Choroid plexus epithelial cell (primary cell): ENCODE data around the gene NKX2-3.

Source experiments
- DNase-seq: peaks from one replicate; pipeline ENCODE4 v3.0.0-alpha.2; 2010; ENCODE audit warnings: low read depth
- H3K4me3 ChIP-seq: 2 replicates; pipeline ENCODE4 v1.5.1; 2011; ENCODE audit warnings: low read depth, mild to moderate bottlenecking, control low read depth, low read length, moderate library complexity
- TF ChIP-seq, protein P1 (sequence below): conservative IDR thresholded peaks from 2 replicates; pipeline ENCODE4 v1.5.1; 2011; ENCODE audit warnings: low read depth, mild to moderate bottlenecking, control low read depth, inconsistent platforms, low read length, moderate library complexity

Gene NKX2-3

DNA sequence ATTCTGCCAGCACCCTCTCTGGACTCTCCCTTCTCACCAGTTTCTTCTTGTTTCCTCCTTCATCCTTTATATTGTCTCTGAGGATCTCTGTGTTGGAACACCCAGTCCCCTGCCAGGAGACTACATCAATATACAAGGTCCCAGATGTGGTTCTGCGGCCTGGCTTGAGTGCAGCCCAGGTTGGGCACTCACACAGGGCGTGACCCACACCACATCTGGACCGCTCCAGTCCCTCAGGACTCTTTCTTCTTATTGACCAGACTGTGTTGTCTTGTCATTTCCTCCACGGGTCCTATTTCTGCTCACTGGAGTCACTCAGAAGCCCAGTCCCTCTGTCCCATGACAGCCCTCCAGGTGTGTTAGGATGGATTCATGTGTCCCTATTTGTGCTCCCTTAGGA is 26.0 kb downstream of the NKX2-3 start:
- H3K4me3 ChIP-seq: no peak overlapping the region
- no peak for DNase-seq
- TF ChIP-seq, protein P1, sequence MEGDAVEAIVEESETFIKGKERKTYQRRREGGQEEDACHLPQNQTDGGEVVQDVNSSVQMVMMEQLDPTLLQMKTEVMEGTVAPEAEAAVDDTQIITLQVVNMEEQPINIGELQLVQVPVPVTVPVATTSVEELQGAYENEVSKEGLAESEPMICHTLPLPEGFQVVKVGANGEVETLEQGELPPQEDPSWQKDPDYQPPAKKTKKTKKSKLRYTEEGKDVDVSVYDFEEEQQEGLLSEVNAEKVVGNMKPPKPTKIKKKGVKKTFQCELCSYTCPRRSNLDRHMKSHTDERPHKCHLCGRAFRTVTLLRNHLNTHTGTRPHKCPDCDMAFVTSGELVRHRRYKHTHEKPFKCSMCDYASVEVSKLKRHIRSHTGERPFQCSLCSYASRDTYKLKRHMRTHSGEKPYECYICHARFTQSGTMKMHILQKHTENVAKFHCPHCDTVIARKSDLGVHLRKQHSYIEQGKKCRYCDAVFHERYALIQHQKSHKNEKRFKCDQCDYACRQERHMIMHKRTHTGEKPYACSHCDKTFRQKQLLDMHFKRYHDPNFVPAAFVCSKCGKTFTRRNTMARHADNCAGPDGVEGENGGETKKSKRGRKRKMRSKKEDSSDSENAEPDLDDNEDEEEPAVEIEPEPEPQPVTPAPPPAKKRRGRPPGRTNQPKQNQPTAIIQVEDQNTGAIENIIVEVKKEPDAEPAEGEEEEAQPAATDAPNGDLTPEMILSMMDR: no peak

DNA sequence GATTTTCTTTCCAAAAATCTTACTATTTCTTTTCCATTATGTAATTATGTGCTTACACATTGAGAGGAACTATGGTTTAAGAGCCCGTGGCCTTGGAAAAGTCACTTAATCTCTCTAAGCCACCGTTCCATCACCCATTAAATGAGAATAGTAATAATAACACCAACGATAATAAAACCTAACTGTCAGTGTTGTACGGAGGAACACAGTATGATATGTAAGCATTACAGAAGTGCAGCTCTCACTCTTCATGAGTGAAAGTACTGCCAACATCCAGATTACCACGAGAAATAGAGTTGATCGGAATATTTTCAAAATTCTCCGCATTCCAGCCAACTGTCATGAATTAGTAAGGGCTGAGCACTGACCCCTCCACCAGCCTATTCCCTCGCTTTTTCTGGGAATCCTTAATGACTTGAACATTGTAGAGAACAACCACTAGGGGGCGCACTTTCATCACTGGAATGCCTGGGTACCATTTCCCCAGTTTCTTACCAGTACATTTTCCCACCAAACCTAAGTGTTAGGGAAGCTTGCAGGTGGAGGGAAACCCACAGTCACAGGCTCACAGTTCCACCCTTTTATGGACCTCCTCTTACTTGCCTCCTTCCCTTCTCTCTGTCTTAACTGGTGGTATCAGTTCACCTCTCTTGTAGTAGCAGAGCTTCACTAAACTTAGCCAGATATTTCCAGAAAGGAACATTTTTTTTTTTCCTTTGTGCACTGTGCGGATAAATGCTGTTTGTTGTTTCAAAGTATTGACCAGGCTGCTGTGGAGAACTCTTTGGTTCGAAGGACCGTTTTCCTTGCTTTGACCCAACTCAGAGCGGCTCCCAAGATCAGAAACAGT is 27.8 kb downstream of the NKX2-3 start:
- no peak overlapping the region for H3K4me3 ChIP-seq
- TF ChIP-seq, protein P1: peak; percentile 76
- DNase-seq: peak; percentile 64

DNA sequence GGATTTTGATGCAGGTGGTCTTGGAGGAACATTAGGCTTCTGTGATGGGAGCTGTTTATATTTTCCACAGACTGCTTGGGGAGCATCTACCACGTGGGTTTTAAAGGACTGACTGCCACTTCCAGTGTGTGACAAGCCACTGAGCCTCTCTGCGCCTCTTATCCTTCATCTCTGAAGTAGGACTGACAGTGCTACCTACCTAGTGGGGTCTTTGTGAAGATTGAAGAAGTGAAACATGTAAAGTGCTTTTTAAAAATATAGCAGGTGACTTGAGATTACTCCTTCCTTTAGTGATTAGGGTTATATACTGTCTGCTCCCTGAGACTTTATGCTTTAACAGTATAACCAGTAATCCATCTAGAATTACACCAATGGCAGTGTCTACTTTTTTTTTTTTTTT is 29.9 kb downstream of the NKX2-3 start:
- no peak for DNase-seq
- TF ChIP-seq, protein P1: no peak
- no peak overlapping the region for H3K4me3 ChIP-seq

DNA sequence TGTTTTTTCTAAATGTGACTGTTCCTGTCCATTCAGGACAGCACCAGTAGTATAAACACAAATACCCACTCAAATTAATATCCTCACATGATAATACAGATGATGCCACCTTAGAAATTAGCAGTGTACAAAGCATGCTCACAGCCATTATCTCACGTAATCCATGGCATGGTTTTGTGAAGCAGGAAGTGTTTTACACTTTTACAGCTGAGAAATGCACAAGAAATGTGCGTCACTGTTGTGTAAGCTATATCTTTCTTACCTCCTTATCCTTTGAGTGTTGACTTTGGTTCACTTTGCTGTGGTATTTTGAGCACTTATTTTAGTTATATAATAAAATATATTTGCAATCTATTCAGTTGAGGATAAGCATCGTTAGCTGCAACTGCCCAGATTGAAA is 31.6 kb downstream of the NKX2-3 start:
- H3K4me3 ChIP-seq: no peak overlapping the region
- DNase-seq: no peak
- TF ChIP-seq, protein P1: no peak

DNA sequence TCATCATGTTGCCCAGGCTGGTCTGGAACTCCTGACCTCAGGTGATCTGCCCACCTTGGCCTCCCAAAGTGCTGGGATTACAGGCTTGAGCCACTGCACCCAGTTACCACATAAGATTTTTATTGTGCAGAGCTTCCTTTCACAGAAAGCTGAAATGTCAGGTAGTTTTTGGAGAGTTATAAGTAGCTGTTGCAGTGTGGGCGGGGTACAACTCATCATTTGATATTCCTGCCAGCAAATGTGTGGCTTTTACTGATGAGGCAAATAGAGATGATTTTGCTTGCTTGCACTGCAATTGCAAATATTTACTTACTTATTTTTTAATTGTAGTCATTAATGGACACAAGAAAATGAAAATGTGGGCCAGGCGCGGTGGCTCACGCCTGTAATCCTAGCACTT is 32.4 kb downstream of the NKX2-3 start:
- TF ChIP-seq, protein P1: no peak
- DNase-seq: no peak
- no peak overlapping the region for H3K4me3 ChIP-seq

DNA sequence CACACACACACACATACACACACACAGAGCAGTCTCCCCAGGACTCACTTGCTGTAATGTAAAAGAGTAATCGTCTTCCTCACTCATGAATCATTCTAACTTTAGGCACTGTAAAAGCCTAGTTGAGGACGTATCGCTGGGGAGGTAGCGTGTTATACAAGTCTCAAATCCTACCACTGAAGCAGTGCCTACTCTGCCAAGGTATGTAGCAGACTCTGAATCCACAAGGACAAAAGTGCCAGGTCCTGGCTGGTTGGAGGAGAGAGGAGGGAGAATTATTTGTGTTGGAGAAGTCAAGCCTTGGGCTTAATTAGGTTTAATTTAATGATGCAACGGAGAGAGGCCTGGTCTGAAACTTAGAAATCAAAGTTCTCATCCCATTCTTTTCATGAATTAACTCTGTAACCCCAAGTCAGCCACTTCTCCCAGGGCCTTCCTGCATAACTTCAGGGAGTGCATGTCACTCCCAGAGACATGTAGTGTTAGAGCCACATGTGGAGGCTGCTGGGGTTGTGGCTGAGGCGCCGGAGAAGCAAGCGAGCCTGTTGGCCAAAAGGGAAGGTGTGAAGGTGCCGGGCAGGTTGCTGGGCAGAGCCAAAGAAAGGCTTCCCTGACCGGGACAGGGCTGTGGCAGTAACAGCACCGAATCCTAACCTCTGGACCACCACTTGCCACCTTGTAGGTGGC is 36.7 kb downstream of the NKX2-3 start:
- DNase-seq: no peak
- H3K4me3 ChIP-seq: no peak overlapping the region
- TF ChIP-seq, protein P1: no peak
